ENCODE results near the gene RAB2B. TPM values are rescaled to one million over a fixed set of nuclear protein-coding genes. Genes with fewer than 3 reads are reported as not detected.

The RAB2B gene
- total and polyA plus RNA-seq, 7 donors: 3.6 to 11.1 (median 6.3) TPM

DNA sequence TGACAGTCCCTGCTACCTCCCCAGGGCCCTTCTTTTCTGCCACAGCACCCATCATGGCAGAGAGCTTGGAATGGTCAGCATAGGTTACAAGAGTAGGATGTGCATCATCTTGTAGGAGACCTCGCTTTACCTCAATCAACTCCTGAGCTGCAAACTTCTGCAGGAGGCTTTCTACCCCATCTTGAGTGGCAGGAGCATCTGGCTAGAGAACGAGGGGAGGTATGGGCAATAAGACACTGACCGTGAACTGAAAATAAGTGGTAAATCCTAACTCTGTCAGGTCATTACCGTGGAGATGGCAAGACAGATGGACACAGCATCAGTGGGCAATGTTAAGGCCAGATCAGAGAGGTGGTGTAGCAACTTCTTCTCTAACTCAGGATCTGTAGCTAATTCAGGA, 26.6 kb upstream of the RAB2B start:
- no peak for TF ChIP-seq CTCF (IDR thresholded peaks at IDR 0.05)
- peaks cover 24 to 70% of the 10 kb centered on the region in 2 donors for H3K36me3 ChIP-seq (ENCODE audit: insufficient read depth in 1 of 2, low read depth in 1 of 2)
- no peaks in the 10 kb centered on the region for H3K9me3 ChIP-seq
- H3K27ac ChIP-seq: no peak overlapping the region
- 48 to 63% (median 55%) methylated on average over 4 of the region's 4 CpGs for WGBS, 3 donors
- no peak for DNase-seq
- no peak overlapping the region for H3K4me3 ChIP-seq
- H3K4me1 ChIP-seq: no peaks in the 10 kb centered on the region
- ATAC-seq: no peak
- H3K27me3 ChIP-seq (ENCODE audit: insufficient read depth in 3 of 3, low read length in 2 of 3): no peaks in the 10 kb centered on the region
- intact Hi-C loops (cut with DNase I): no loop called here

GRCh38 chr14:21501568-21501967, 24.8 kb upstream of the RAB2B start:
- Histone ChIP-seq H3K36me3 (ENCODE audit: insufficient read depth in 1 of 2, low read depth in 1 of 2) (peaks cover 24 to 75% of the 10 kb centered on the region in 2 donors), H3K27me3 (ENCODE audit: insufficient read depth in 3 of 3, low read length in 2 of 3) (no peaks in the 10 kb centered on the region), H3K9me3 (no peaks in the 10 kb centered on the region), H3K4me3 (no peak overlapping the region), H3K4me1 (no peaks in the 10 kb centered on the region), H3K27ac (no peak overlapping the region)
- intact Hi-C loops (cut with DNase I): no loop called here
- 89 to 93% (median 90%) methylated on average over 5 of the region's 5 CpGs for WGBS, 3 donors
- ATAC-seq (no peak), DNase-seq (no peak)
- TF ChIP-seq CTCF (IDR thresholded peaks at IDR 0.05): no peak

- Histone ChIP-seq H3K36me3 (ENCODE audit: insufficient read depth in 1 of 2, low read depth in 1 of 2) (peaks cover 33 to 100% of the 10 kb centered on the region in 2 donors), H3K4me3 (no peak overlapping the region), H3K27ac (no peak overlapping the region), H3K9me3 (no peaks in the 10 kb centered on the region), H3K4me1 (no peaks in the 10 kb centered on the region), H3K27me3 (ENCODE audit: insufficient read depth in 3 of 3, low read length in 2 of 3) (no peaks in the 10 kb centered on the region)
- peak; percentile 44 for TF ChIP-seq CTCF (IDR thresholded peaks at IDR 0.05)
- peak in 1 of 4 donors; percentile 45 for ATAC-seq
- 49 to 65% (median 61%) methylated on average over 5 of the region's 5 CpGs for WGBS, 3 donors
- DNase-seq: no peak
- intact Hi-C loops (cut with DNase I): loop anchor here in 1 of 2 donors (5.0 kb wide), 1 partner anchor 58 kb away; no protein-coding TSS in a partner anchor
Measured at GRCh38 chr14:21498540-21499526, 22.1 kb upstream of the RAB2B start.

GRCh38 chr14:21496453-21496852, 19.7 kb upstream of the RAB2B start:
- Histone ChIP-seq H3K4me1 (no peaks in the 10 kb centered on the region), H3K9me3 (no peaks in the 10 kb centered on the region), H3K36me3 (ENCODE audit: insufficient read depth in 1 of 2, low read depth in 1 of 2) (peaks cover 28 to 100% of the 10 kb centered on the region in 2 donors), H3K27me3 (ENCODE audit: insufficient read depth in 3 of 3, low read length in 2 of 3) (no peaks in the 10 kb centered on the region), H3K27ac (no peak overlapping the region), H3K4me3 (no peak overlapping the region)
- no peak for DNase-seq
- peak in 2 of 4 donors; percentile 39 to 53 for ATAC-seq
- no peak for TF ChIP-seq CTCF (IDR thresholded peaks at IDR 0.05)
- intact Hi-C loops (cut with DNase I): loop anchor here in 1 of 2 donors (5.0 kb wide), 1 partner anchor 61 kb away; no protein-coding TSS in a partner anchor
- 78 to 87% (median 86%) methylated on average over 2 of the region's 2 CpGs for WGBS, 3 donors

Data from psoas muscle (tissue), 8 donors.